Adrenal gland (tissue), 19 donors: ENCODE measurements around the gene SLC6A18. TPM values are rescaled to one million over a fixed set of nuclear protein-coding genes. Genes with fewer than 3 reads are reported as not detected.

ENCODE experiments used
- DNase-seq, 7 donors: peaks; one replicate each; pipeline ENCODE4 v3.0.0-alpha.2; 2019 to 2020
- H3K27ac ChIP-seq, 5 donors: fragments of 200-600 bp; sonication (generic) in 4 of 5; 1 replicate in 3 of 5; 2 replicates in 2 of 5; pipeline versions ENCODE4 v1.5.1 to v1.8.0; 2016 to 2020; ENCODE audit warnings: mild to moderate bottlenecking in 1 of 5
- H3K27me3 ChIP-seq: fragments of 200-600 bp; 2 replicates; pipeline ENCODE4 v1.8.0; 2021
- H3K36me3 ChIP-seq, 2 donors: fragments of 200-600 bp; replicated peaks in 1 of 2; 1 replicate in 1 of 2; 2 replicates in 1 of 2; pipeline versions ENCODE4 v1.5.1 to v1.8.0; 2018 to 2022
- H3K4me1 ChIP-seq, 2 donors: fragments of 200-600 bp; replicated peaks in 1 of 2; 1 replicate in 1 of 2; 2 replicates in 1 of 2; pipeline versions ENCODE4 v1.5.1 to v1.8.0; 2018 to 2021
- H3K4me3 ChIP-seq, 4 donors: fragments of 200-600 bp; sonication (generic) in 3 of 4; one replicate each; pipeline ENCODE4 v1.5.1; 2016 to 2018
- H3K9me3 ChIP-seq, 3 donors: fragments of 200-600 bp; sonication (generic) in 1 of 3; replicated peaks in 1 of 3; 1 replicate in 2 of 3; 2 replicates in 1 of 3; pipeline versions ENCODE4 v1.5.1 to v1.8.0; 2016 to 2021
- CTCF ChIP-seq, 6 experiments: fragments of 450-650 bp in 4 of 6; fragments of 200-600 bp in 2 of 6; sonication (generic) in 1 of 6; IDR thresholded peaks; 1 replicate in 5 of 6; 2 replicates in 1 of 6; pipeline versions ENCODE4 v1.5.1 to v1.8.0; 2016 to 2021; ENCODE audit warnings: antibody characterized with exemption in 6 of 6, mild to moderate bottlenecking in 2 of 6, moderate library complexity in 1 of 6
- POLR2A ChIP-seq, 2 donors: fragments of 450-650 bp; IDR thresholded peaks; one replicate each; pipeline ENCODE4 v1.6.1; 2017; ENCODE audit warnings: antibody characterized with exemption in 2 of 2, mild to moderate bottlenecking in 2 of 2, moderate library complexity in 1 of 2
- WGBS, 4 donors: extraction: QIAGEN DNeasy Blood & Tissue Kit in 2 of 4; methylation state at CpG; one replicate each; pipeline versions ENCODE4 v1.1.5 to v1.1.7; 2013 to 2017; 5-methylcytosine and 5-hydroxymethylcytosine counted together
- intact Hi-C, 2 donors: fragments of 100-400 bp; cut with DNase I; formaldehyde crosslinking; loops; one replicate each; pipeline versions ENCODE4 v1.14.1 to v1.15.0; 2022 to 2023
- long read RNA-seq, 10 donors: library from polyadenylated mRNA in 3 of 10; unstranded in 2 of 10; stranded (forward) in 1 of 10; transcript quantifications; one replicate each; pipeline ENCODE4 v2.0.0 and lab custom pipeline, GENCODE V29; 2021 to 2026
- polyA plus RNA-seq, 3 donors: library from polyadenylated mRNA; stranded (reverse); fragments of 200-250 nt in 2 of 3; fragments of 350-450 nt in 1 of 3; fragmentation: Illumina TruSeq in 1 of 3; extraction: RNeasy Lipid Tissue Mini Kit (QIAGEN cat#74804) in 1 of 3; gene quantifications; one replicate each; pipeline ENCODE4 v1.2.3, GENCODE V29; 2013 to 2014
- total RNA-seq, 9 donors: library from RNA; depleted of rRNA in 4 of 9; stranded (reverse); fragments of >200 nt in 4 of 9; fragments of 120-200 nt in 1 of 9; fragmentation: NEBNext Ultra II Directional in 1 of 9; extraction: Animal tissue kit (Norgen Biotek cat#: 25700) in 1 of 9; gene quantifications; one replicate each; pipeline versions ENCODE4 v1.1.0 to v1.2.4, GENCODE V29; 2013 to 2023
- donor health status: healthy with polysubstance abuse.
- donor health status: Bipolar disorder and iron deficiency.
- donor health status: DM: yes; HTN: yes; CAD: no.
- donor health status: DM: no; HTN: no; CAD: no.
- donor health status: DM: no; HTN: no; CAD: no.
- donor health status: DM: yes; HTN: yes; CAD: no.

The SLC6A18 gene
- total RNA-seq, result not detected
- polyA plus RNA-seq, result not detected
- long read RNA-seq, donor 1, result 0 reads
- long read RNA-seq, donor 2, result 0 reads
- long read RNA-seq, donor 3, result 0 reads
- long read RNA-seq, donor 4, result 0 reads
- long read RNA-seq, donor 5, result 0 reads
- long read RNA-seq, donor 6, result 0 reads
- long read RNA-seq, donor 7, result 0 reads
- long read RNA-seq, donor 8, result 0 reads
- long read RNA-seq, donor 9, result 0 reads
- long read RNA-seq, donor 10, result 0 reads

- no peaks in the 10 kb centered on the region for H3K9me3 ChIP-seq
- intact Hi-C loops, result no loop called here
- H3K4me3 ChIP-seq, result no peak within 1 kb of the TSS
- no peak within 1 kb of the TSS for H3K27ac ChIP-seq
- H3K36me3 ChIP-seq, result no peaks in the 10 kb centered on the region
- WGBS, 4 donors, result 73 to 77% (median 74%) methylated on average over 11 of the region's 11 CpGs
- no peaks in the 10 kb centered on the region for H3K27me3 ChIP-seq
- DNase-seq, result no peak
- no peaks in the 10 kb centered on the region for H3K4me1 ChIP-seq
- TF ChIP-seq CTCF (IDR thresholded peaks at IDR 0.05) (no peak), POLR2A (IDR thresholded peaks at IDR 0.05) (no peak)
Measured at GRCh38 chr5:1225081-1225480, at the start of gene SLC6A18. TSS of gene SLC6A18 (plus strand) at chr5:1225381. CDS start at chr5:1225478, 97 bp downstream.

- no peak for TF ChIP-seq POLR2A (IDR thresholded peaks at IDR 0.05)
- TF ChIP-seq CTCF (IDR thresholded peaks at IDR 0.05), result no peak
- H3K27me3 ChIP-seq, result no peaks in the 10 kb centered on the region
- no peaks in the 10 kb centered on the region for H3K4me1 ChIP-seq
- H3K27ac ChIP-seq, result no peak overlapping the region
- no peaks in the 10 kb centered on the region for H3K36me3 ChIP-seq
- peak in 1 of 7 donors; percentile 11 for DNase-seq
- H3K9me3 ChIP-seq, result no peaks in the 10 kb centered on the region
- intact Hi-C loops, result loop anchor here in 1 of 2 donors (5.0 kb wide), 1 partner anchor 471 kb away; no protein-coding TSS in a partner anchor
- no peak overlapping the region for H3K4me3 ChIP-seq
- WGBS, 4 donors, result 87 to 93% (median 90%) methylated on average over 2 to 26 of the region's 26 CpGs
Measured at GRCh38 chr5:1175801-1176472, 49.2 kb upstream of the SLC6A18 start.

- 87 to 90% (median 89%) methylated on average over 29 to 42 of the region's 42 CpGs for WGBS, 4 donors
- DNase-seq, result peak in 1 of 7 donors; percentile 13
- Histone ChIP-seq H3K4me3 (no peak overlapping the region), H3K36me3 (no peaks in the 10 kb centered on the region), H3K27me3 (no peaks in the 10 kb centered on the region), H3K4me1 (peaks cover 0 to 4% of the 10 kb centered on the region in 2 donors), H3K27ac (no peak overlapping the region), H3K9me3 (no peaks in the 10 kb centered on the region)
- intact Hi-C loops, result loop anchor here in 1 of 2 donors (5.0 kb wide), 1 partner anchor 471 kb away; no protein-coding TSS in a partner anchor
- TF ChIP-seq CTCF (IDR thresholded peaks at IDR 0.05), result no peak
- TF ChIP-seq POLR2A (IDR thresholded peaks at IDR 0.05), result no peak
Measured at GRCh38 chr5:1176473-1177391, 48.4 kb upstream of the SLC6A18 start.
